RWPE1 (cell line): ENCODE data around the gene C9orf50.

Experiments used
- CTCF ChIA-PET: fragments of 350-600 bp; sonication (Branson Sonifier 250); formaldehyde crosslinking; extraction: SDS; loops from one replicate; lab custom pipeline; 2021; lab: Yijun Ruan, JAX
- POLR2A ChIA-PET: fragments of 400-600 bp; formaldehyde crosslinking; extraction: SDS; loops from one replicate; lab custom pipeline; 2020; ENCODE audit warnings: antibody characterized with exemption; ENCODE audit not compliant: low non-redundant PET; lab: Yijun Ruan, JAX
- DNase-seq: peaks from one replicate; pipeline ENCODE4 v3.0.0; 2012; ENCODE audit warnings: low spot score
- H3K27ac ChIP-seq: fragments of 450-650 bp; 2 replicates; pipeline ENCODE4 v1.5.1; 2017
- CTCF ChIP-seq: fragments of 450-650 bp; conservative IDR thresholded peaks from 2 replicates; pipeline ENCODE4 v1.5.1; 2017; ENCODE audit warnings: low read depth, mild to moderate bottlenecking

C9orf50 gene

GRCh38 chr9:129655696-129656095 lies 34.8 kb upstream of the C9orf50 start:
- ChIA-PET POLR2A (no interaction called here), CTCF (interaction anchor here (0.6 to 1.3 kb wide), 3 partner anchors 13 to 414 kb away, joined by 3 to 4 read pairs (median 3); partner anchors contain the start of gene ASB6)
- no peak overlapping the region for H3K27ac ChIP-seq

GRCh38 chr9:129655154-129655553 lies 34.3 kb upstream of the C9orf50 start:
- no peak overlapping the region for H3K27ac ChIP-seq
- no peak for DNase-seq
- ChIA-PET POLR2A (no interaction called here), CTCF (no interaction called here)
- TF ChIP-seq CTCF: no peak

More at GRCh38 chr9:129655696-129656095, 34.8 kb upstream of the C9orf50 start:
- no peak for TF ChIP-seq CTCF
- no peak for DNase-seq

GRCh38 chr9:129654554-129655040 lies 33.7 kb upstream of the C9orf50 start:
- no peak overlapping the region for H3K27ac ChIP-seq
- CTCF ChIA-PET: interaction anchor here (0.6 kb wide), 1 partner anchor 66 kb away, joined by 3 read pairs; no protein-coding TSS in a partner anchor
- POLR2A ChIA-PET: no interaction called here
- DNase-seq: no peak
- no peak for TF ChIP-seq CTCF

- TF ChIP-seq CTCF: no peak
- DNase-seq: no peak
- no peak overlapping the region for H3K27ac ChIP-seq
- CTCF ChIA-PET: interaction anchor here (0.6 to 2.0 kb wide), 3 partner anchors 11 to 123 kb away, joined by 3 to 8 read pairs (median 4); no protein-coding TSS in a partner anchor
- POLR2A ChIA-PET: no interaction called here
Measured at GRCh38 chr9:129653823-129654553, 33.1 kb upstream of the C9orf50 start.

GRCh38 chr9:129650680-129651235 lies 29.9 kb upstream of the C9orf50 start:
- POLR2A ChIA-PET: no interaction called here
- no peak overlapping the region for H3K27ac ChIP-seq
- TF ChIP-seq CTCF: no peak
- CTCF ChIA-PET: interaction anchor here (0.6 to 0.7 kb wide), 3 partner anchors 76 to 269 kb away, joined by 3 to 5 read pairs (median 4); no protein-coding TSS in a partner anchor
- DNase-seq: no peak
